22Rv1 (cell line): ENCODE measurements around the gene PDE6G.

Source experiments
- CTCF ChIP-seq: fragments of 450-650 bp; IDR thresholded peaks from 2 replicates; pipeline ENCODE4 v1.5.1; 2017; ENCODE audit warnings: mild to moderate bottlenecking
- ZFX ChIP-seq: fragments of 450-650 bp; IDR thresholded peaks from 2 replicates; pipeline ENCODE4 v1.6.1; 2017; ENCODE audit warnings: antibody characterized with exemption, borderline replicate concordance

- TF ChIP-seq CTCF (no peak), ZFX (no peak)
These were observed 44.0 kb downstream of the PDE6G start for GRCh38 chr17:81612172-81612970.
